K562 (cell line): Measurements from ENCODE around the gene TEX13C. TPM values are rescaled to one million over a fixed set of nuclear protein-coding genes. Genes with fewer than 3 reads are reported as not detected.

ENCODE experiments used
- CGGBP1 ChIP-seq: fragments of 250-450 bp; sonication (Bioruptor Pico); IDR thresholded peaks from 2 replicates; pipeline ENCODE4 v1.9.0; 2021; ENCODE audit warnings: mild to moderate bottlenecking
- CHAMP1 ChIP-seq: fragments of 450-650 bp; IDR thresholded peaks from 2 replicates; pipeline ENCODE4 v1.6.1; 2016; ENCODE audit warnings: mild to moderate bottlenecking
- ELF4 ChIP-seq: fragments of 450-650 bp; formaldehyde crosslinking; IDR thresholded peaks from 2 replicates; pipeline ENCODE4 v1.4.0; 2022; ENCODE audit warnings: missing genetic modification characterization
- EZH2 ChIP-seq: IDR thresholded peaks from 2 replicates; pipeline ENCODE4 v1.6.1; 2012; ENCODE audit warnings: low read depth, mild to moderate bottlenecking, inconsistent platforms, low read length, borderline replicate concordance
- GMEB1 ChIP-seq: fragments of 250-450 bp; sonication (Bioruptor Pico); IDR thresholded peaks from 2 replicates; pipeline ENCODE4 v1.4.0; 2020; ENCODE audit warnings: mild to moderate bottlenecking
- HDAC1 ChIP-seq, 2 experiments: fragments of 450-650 bp; IDR thresholded peaks; 2 replicates each; pipeline ENCODE4 v1.6.1; 2016 to 2017; ENCODE audit warnings: inconsistent platforms in 1 of 2, mild to moderate bottlenecking in 1 of 2, moderate library complexity in 1 of 2
- JUN ChIP-seq, 2 experiments: sonication (generic) in 1 of 2; formaldehyde crosslinking in 1 of 2; IDR thresholded peaks; 2 replicates each; pipeline versions ENCODE4 v1.6.1 to v1.8.0; 2012 to 2022; ENCODE audit warnings: borderline replicate concordance in 2 of 2, mild to moderate bottlenecking in 2 of 2, improper control_type of control experiment in 1 of 2, low read depth in 1 of 2, low read length in 1 of 2, missing genetic modification reagents in 1 of 2
- NR2F6 ChIP-seq: fragments of 450-650 bp; formaldehyde crosslinking; IDR thresholded peaks from 2 replicates; pipeline ENCODE4 v1.4.0; 2020; ENCODE audit warnings: mild to moderate bottlenecking
- RNF219 ChIP-seq: fragments of 250-450 bp; sonication (Bioruptor Pico); IDR thresholded peaks from 2 replicates; pipeline ENCODE4 v1.5.0; 2022; ENCODE audit warnings: mild to moderate bottlenecking
- SMARCA4 ChIP-seq: fragments of 450-650 bp; IDR thresholded peaks from 2 replicates; pipeline ENCODE4 v1.6.1; 2016
- STAT5A ChIP-seq: IDR thresholded peaks from 2 replicates; pipeline ENCODE4 v1.6.1; 2012; ENCODE audit warnings: low read length, inconsistent platforms, borderline replicate concordance
- TAF1 ChIP-seq: IDR thresholded peaks from 2 replicates; pipeline ENCODE4 v1.6.1; 2011; ENCODE audit warnings: mild to moderate bottlenecking, low read length, moderate library complexity; ENCODE audit not compliant: insufficient read depth, control insufficient read depth, severe bottlenecking; ENCODE audit errors: extremely low read depth
- TCF3 ChIP-seq: sonication (generic); formaldehyde crosslinking; IDR thresholded peaks from 2 replicates; pipeline ENCODE4 v1.4.0; 2020; ENCODE audit warnings: mild to moderate bottlenecking, missing genetic modification reagents
- THAP7 ChIP-seq: fragments of 250-450 bp; sonication (Bioruptor Pico); IDR thresholded peaks from 2 replicates; pipeline ENCODE4 v1.5.0; 2021
- ZBTB34 ChIP-seq: fragments of 250-450 bp; sonication (Bioruptor Pico); IDR thresholded peaks from 2 replicates; pipeline ENCODE4 v1.8.0; 2021; ENCODE audit warnings: mild to moderate bottlenecking, moderate library complexity
- ZNF124 ChIP-seq: sonication (generic); formaldehyde crosslinking; IDR thresholded peaks from 2 replicates; pipeline ENCODE4 v1.8.1; 2022; ENCODE audit warnings: missing genetic modification reagents
- polyA plus RNA-seq, 8 experiments: library from polyadenylated mRNA; depleted of rRNA in 4 of 8; stranded (reverse) in 5 of 8; unstranded in 3 of 8; fragments of >200 nt; fragmentation: Nextera tagmentation in 2 of 8; fragmentation: Illumina TruSeq in 1 of 8; extraction: Ambion mirVana in 2 of 8; extraction: Trizol in 1 of 8; gene quantifications; 2 replicates each; pipeline versions ENCODE4 v1.2.1 to v1.2.3, GENCODE V29; 2011 to 2014; ENCODE audit warnings: inconsistent platforms in 1 of 8, missing spikeins in 1 of 8
- total RNA-seq, 7 experiments: library from RNA; depleted of rRNA in 6 of 7; stranded (reverse); fragments of >200 nt in 6 of 7; fragmentation: Illumina TruSeq in 2 of 7; extraction: Trizol in 2 of 7; gene quantifications; 2 replicates each; pipeline versions ENCODE4 v1.2.1 to v1.2.3, GENCODE V29; 2011 to 2021; ENCODE audit warnings: low replicate concordance in 1 of 7

Gene TEX13C
- total and polyA plus RNA-seq, 9 of the 15 experiments (the other 6 are each of a cell fraction or from before 2014, with no cell fraction given): not detected

GRCh38 chrX:125340490-125340889 is 20.8 kb downstream of the TEX13C start (continued):
- TF ChIP-seq RNF219 (CRISPR knock-in tag) (no peak), ZNF124 (CRISPR knock-in tag) (no peak), HDAC1 (IDR thresholded peaks at IDR 0.05) (peak in 1 of 2 experiments; percentile 42; a peak in 1 of 4 replicates), SMARCA4 (peak; percentile 85), CHAMP1 (peak; percentile 82), CGGBP1 (CRISPR knock-in tag) (no peak), STAT5A (peak; percentile 66; the same call in 1 of the 2 replicates), THAP7 (no peak), ZBTB34 (no peak), NR2F6 (no peak), ELF4 (CRISPR knock-in tag) (no peak), GMEB1 (no peak), TAF1 (no peak), JUN (IDR thresholded peaks at IDR 0.05; ENCODE audit: borderline replicate concordance, low read depth, low read length) (peak; percentile 14; the same call in 1 of the 2 replicates), JUN (CRISPR knock-in tag; IDR thresholded peaks at IDR 0.05; ENCODE audit: borderline replicate concordance) (no peak), TCF3 (CRISPR knock-in tag) (peak; percentile 88), EZH2 (no peak)
